ENCODE data around the gene GATAD2A.

GATAD2A gene

DNA sequence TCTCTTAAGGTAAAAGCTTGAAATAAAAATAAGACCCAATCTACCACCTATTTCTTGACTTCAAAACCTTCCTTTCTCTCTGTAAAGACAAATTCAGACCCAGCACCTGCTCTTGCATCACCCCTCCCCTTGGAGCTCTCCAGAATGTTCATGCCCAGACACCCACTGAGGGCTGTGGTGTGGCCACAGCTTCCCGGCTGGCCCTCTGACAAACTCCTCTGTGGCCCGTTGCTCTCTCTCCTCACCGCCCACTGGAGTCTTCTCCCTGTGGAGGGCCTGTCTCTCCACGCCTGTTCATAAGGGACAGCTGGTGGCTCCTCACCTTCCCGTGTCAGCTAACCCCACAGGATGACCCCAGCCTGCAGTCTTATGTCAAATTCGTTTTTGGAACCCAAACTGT lies 60.7 kb downstream of the GATAD2A start:
- TF ChIP-seq EZH2 (IDR thresholded peaks at IDR 0.05; ENCODE audit: borderline replicate concordance, low read depth, low read length, severe bottlenecking), result no peak
- TF ChIP-seq, protein P1, sequence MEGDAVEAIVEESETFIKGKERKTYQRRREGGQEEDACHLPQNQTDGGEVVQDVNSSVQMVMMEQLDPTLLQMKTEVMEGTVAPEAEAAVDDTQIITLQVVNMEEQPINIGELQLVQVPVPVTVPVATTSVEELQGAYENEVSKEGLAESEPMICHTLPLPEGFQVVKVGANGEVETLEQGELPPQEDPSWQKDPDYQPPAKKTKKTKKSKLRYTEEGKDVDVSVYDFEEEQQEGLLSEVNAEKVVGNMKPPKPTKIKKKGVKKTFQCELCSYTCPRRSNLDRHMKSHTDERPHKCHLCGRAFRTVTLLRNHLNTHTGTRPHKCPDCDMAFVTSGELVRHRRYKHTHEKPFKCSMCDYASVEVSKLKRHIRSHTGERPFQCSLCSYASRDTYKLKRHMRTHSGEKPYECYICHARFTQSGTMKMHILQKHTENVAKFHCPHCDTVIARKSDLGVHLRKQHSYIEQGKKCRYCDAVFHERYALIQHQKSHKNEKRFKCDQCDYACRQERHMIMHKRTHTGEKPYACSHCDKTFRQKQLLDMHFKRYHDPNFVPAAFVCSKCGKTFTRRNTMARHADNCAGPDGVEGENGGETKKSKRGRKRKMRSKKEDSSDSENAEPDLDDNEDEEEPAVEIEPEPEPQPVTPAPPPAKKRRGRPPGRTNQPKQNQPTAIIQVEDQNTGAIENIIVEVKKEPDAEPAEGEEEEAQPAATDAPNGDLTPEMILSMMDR (IDR thresholded peaks at IDR 0.05; ENCODE audit: borderline replicate concordance, extremely low read depth, low read length, poor library complexity, severe bottlenecking), result no peak
- no peak overlapping the region for H3K9ac ChIP-seq (ENCODE audit: low read depth, low read length)
- H3K4me1 ChIP-seq (ENCODE audit: insufficient read depth, low read length), result no peaks in the 10 kb centered on the region
- peaks cover 40% of the 10 kb centered on the region for H3K9me3 ChIP-seq (ENCODE audit: insufficient read depth, low read length, severe bottlenecking)
- peaks cover 87% of the 10 kb centered on the region for H3K36me3 ChIP-seq (ENCODE audit: insufficient read depth, low read length)
- H3K27me3 ChIP-seq (ENCODE audit: insufficient read depth, low read length, poor library complexity), result no peaks in the 10 kb centered on the region
- peaks cover 95% of the 10 kb centered on the region for H3K79me2 ChIP-seq (ENCODE audit: insufficient read depth, low read length)
- no peak overlapping the region for H3K4me3 ChIP-seq (ENCODE audit: low read depth in 1 of 2, low read length in 2 of 2)
- H3K4me2 ChIP-seq (ENCODE audit: insufficient read depth, low read length), result no peak overlapping the region
- DNase-seq (no peak), ATAC-seq (ENCODE audit: insufficient read depth, low read depth) (no peak)
- no peak overlapping the region for H2AFZ ChIP-seq (ENCODE audit: low read depth, low read length)
- H3K27ac ChIP-seq (ENCODE audit: low read length), result no peak overlapping the region
- peaks cover 46% of the 10 kb centered on the region for H4K20me1 ChIP-seq (ENCODE audit: insufficient read depth, low read length)

DNA sequence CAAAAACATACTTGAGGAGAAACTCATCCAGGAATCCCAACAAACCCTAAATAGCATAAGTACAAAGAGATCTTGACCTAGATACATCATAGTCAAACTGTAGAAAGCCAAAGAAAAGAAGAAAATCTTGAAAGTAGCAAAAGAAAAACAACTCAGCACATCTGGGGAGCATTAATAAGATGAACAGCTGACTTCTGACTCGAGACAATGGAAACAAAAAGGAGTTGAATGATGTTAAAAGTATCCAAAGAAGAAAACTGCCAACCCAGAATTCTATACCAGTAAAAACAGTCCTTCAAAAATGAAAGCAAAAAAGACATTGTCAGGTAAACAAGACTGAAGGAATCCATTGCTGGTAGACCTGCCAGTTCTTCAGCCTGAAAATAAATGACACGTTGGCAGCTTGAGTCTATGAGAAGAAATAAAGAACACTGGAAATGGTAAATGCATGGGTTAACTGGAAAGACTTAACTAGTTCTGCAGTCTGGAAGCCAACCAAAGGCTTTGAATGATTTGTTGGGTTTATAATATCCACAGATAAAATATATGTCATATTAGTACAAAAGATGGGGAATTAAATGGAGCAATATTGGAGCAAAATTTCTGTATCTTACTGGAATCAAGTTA lies 63.1 kb downstream of the GATAD2A start:
- H3K4me1 ChIP-seq (ENCODE audit: insufficient read depth, low read length), result no peaks in the 10 kb centered on the region

DNA sequence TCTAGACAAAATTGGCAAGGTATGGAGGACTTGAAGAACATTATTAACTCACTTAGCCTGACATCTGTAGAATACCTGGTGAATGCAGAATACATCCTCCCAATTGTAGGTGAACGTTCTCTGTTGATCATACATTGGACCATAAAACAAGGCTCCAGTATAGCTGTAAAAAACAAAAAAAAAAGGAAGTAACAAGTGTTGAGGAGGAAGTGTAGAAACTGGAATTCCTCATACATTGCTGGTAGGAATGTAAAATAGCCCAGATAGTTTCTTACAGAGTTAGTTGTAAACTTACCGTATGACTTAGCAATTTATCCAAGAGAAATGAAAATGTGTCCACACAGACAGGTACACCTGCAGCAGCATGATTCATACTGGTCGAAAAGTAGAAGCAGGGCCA lies 65.1 kb downstream of the GATAD2A start:
- Histone ChIP-seq H3K27me3 (ENCODE audit: insufficient read depth, low read length, poor library complexity) (no peaks in the 10 kb centered on the region), H3K79me2 (ENCODE audit: insufficient read depth, low read length) (peaks cover 94% of the 10 kb centered on the region), H3K9me3 (ENCODE audit: insufficient read depth, low read length, severe bottlenecking) (peaks cover 30% of the 10 kb centered on the region), H2AFZ (ENCODE audit: low read depth, low read length) (no peak overlapping the region), H4K20me1 (ENCODE audit: insufficient read depth, low read length) (peaks cover 43% of the 10 kb centered on the region), H3K4me1 (ENCODE audit: insufficient read depth, low read length) (no peaks in the 10 kb centered on the region), H3K27ac (ENCODE audit: low read length) (no peak overlapping the region), H3K4me2 (ENCODE audit: insufficient read depth, low read length) (no peak overlapping the region), H3K4me3 (ENCODE audit: low read depth in 1 of 2, low read length in 2 of 2) (no peak overlapping the region), H3K9ac (ENCODE audit: low read depth, low read length) (no peak overlapping the region), H3K36me3 (ENCODE audit: insufficient read depth, low read length) (peaks cover 80% of the 10 kb centered on the region)
- TF ChIP-seq EZH2 (IDR thresholded peaks at IDR 0.05; ENCODE audit: borderline replicate concordance, low read depth, low read length, severe bottlenecking), result no peak
- TF ChIP-seq, protein P1 (IDR thresholded peaks at IDR 0.05; ENCODE audit: borderline replicate concordance, extremely low read depth, low read length, poor library complexity, severe bottlenecking), result no peak
- ATAC-seq (ENCODE audit: insufficient read depth, low read depth) (no peak), DNase-seq (no peak)

More for the DNA sequence above, 63.1 kb downstream of the GATAD2A start:
- ATAC-seq (ENCODE audit: insufficient read depth, low read depth) (no peak), DNase-seq (no peak)
- Histone ChIP-seq H2AFZ (ENCODE audit: low read depth, low read length) (no peak overlapping the region), H3K27ac (ENCODE audit: low read length) (no peak overlapping the region), H3K4me2 (ENCODE audit: insufficient read depth, low read length) (no peak overlapping the region), H3K27me3 (ENCODE audit: insufficient read depth, low read length, poor library complexity) (no peaks in the 10 kb centered on the region), H3K9me3 (ENCODE audit: insufficient read depth, low read length, severe bottlenecking) (peaks cover 40% of the 10 kb centered on the region), H3K36me3 (ENCODE audit: insufficient read depth, low read length) (peaks cover 82% of the 10 kb centered on the region), H3K79me2 (ENCODE audit: insufficient read depth, low read length) (peaks cover 95% of the 10 kb centered on the region), H4K20me1 (ENCODE audit: insufficient read depth, low read length) (peaks cover 39% of the 10 kb centered on the region), H3K9ac (ENCODE audit: low read depth, low read length) (no peak overlapping the region), H3K4me3 (ENCODE audit: low read depth in 1 of 2, low read length in 2 of 2) (no peak overlapping the region)
- TF ChIP-seq EZH2 (IDR thresholded peaks at IDR 0.05; ENCODE audit: borderline replicate concordance, low read depth, low read length, severe bottlenecking), result no peak
- TF ChIP-seq, protein P1 (IDR thresholded peaks at IDR 0.05; ENCODE audit: borderline replicate concordance, extremely low read depth, low read length, poor library complexity, severe bottlenecking), result no peak

Data from DND-41 (cell line).